Gastrocnemius medialis (tissue), 4 donors: ENCODE measurements around the gene CDK3.

Source experiments
- POLR2A ChIP-seq, 2 donors: fragments of 450-650 bp; IDR thresholded peaks; one replicate each; pipeline ENCODE4 v1.6.1; 2017; ENCODE audit warnings: antibody characterized with exemption in 2 of 2, mild to moderate bottlenecking in 2 of 2, moderate library complexity in 2 of 2
- TF ChIP-seq, protein P1 (sequence below), 5 experiments: fragments of 450-650 bp in 3 of 5; fragments of 200-600 bp in 2 of 5; sonication (generic) in 2 of 5; IDR thresholded peaks in 4 of 5; conservative IDR thresholded peaks in 1 of 5; 1 replicate in 4 of 5; 2 replicates in 1 of 5; pipeline ENCODE4 v1.5.1; 2016 to 2019; ENCODE audit warnings: antibody characterized with exemption in 5 of 5, mild to moderate bottlenecking in 3 of 5, moderate library complexity in 3 of 5

GRCh38 chr17:75950855-75951554 lies 49.6 kb upstream of the CDK3 start:
- TF ChIP-seq, protein P1, sequence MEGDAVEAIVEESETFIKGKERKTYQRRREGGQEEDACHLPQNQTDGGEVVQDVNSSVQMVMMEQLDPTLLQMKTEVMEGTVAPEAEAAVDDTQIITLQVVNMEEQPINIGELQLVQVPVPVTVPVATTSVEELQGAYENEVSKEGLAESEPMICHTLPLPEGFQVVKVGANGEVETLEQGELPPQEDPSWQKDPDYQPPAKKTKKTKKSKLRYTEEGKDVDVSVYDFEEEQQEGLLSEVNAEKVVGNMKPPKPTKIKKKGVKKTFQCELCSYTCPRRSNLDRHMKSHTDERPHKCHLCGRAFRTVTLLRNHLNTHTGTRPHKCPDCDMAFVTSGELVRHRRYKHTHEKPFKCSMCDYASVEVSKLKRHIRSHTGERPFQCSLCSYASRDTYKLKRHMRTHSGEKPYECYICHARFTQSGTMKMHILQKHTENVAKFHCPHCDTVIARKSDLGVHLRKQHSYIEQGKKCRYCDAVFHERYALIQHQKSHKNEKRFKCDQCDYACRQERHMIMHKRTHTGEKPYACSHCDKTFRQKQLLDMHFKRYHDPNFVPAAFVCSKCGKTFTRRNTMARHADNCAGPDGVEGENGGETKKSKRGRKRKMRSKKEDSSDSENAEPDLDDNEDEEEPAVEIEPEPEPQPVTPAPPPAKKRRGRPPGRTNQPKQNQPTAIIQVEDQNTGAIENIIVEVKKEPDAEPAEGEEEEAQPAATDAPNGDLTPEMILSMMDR (IDR thresholded peaks at IDR 0.05 in 4 of 5, conservative IDR thresholded peaks at IDR 0.05 in 1 of 5): no peak
- no peak for TF ChIP-seq POLR2A (IDR thresholded peaks at IDR 0.05)
